ENCODE data around the gene KIF5A. TPM values are rescaled to one million over a fixed set of nuclear protein-coding genes. Genes with fewer than 3 reads are reported as not detected.
A peak's percentile ranks its signal among the peaks of the same experiment; 100 is the strongest.

Gene KIF5A
- total and polyA plus RNA-seq, 2 of the 13 experiments (the other 11 are each of a cell fraction or from before 2014, with no cell fraction given), result 1.6 to 11.9 TPM

DNA sequence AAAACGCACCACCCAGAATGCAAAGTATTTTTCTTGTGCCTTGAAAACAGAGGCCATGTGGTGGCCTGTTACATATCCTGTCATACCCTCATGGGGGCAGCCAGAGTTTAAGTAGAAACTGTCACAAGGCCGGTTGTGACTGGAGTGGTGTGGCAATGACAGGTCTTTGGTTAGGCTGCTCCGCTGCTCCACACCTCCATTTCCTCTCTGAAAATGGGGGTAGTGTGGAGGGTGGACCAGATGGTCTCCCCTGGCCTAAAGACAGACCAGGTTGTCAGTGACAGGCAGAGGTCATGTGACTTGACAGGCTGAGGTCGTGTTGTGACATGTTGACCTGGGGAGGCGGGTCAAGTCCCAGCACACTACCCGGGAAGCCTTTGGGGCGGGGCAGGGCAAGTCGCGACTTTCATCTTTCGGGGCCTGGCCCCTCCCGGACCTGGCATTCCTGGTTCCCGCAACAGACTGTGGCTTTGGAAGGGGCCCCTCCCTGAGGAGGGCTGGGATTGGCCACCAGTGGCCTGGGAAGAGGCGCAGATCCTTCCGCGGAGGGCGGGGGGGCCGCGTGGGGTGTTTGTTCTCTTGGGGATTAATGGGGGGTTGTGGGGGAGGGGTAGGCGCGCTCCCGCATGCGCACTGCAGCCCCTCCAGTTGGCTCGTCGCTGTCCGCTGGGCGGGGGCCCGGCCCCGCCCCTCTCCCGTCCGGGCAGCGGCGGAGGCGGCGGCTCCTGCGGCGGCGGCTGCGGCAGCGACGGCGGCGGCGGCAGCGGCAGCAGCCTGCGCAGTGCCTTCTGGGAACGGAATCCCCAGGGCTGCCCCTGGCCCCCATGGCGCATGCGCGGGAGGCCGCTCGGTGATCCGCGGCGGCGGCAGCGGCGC lies 27.6 kb upstream of the KIF5A start, which contains the start of gene MBD6 (continued):
- TF ChIP-seq PATZ1 (CRISPR knock-in tag; IDR thresholded peaks at IDR 0.05) (peak; percentile 98), ZBTB10 (CRISPR knock-in tag; IDR thresholded peaks at IDR 0.05; ENCODE audit: borderline replicate concordance) (peak; percentile 94), YY1 (IDR thresholded peaks at IDR 0.05; ENCODE audit: insufficient read depth, insufficient replicate concordance, low read depth, low read length) (peak; percentile 53), SMC3 (IDR thresholded peaks at IDR 0.05; ENCODE audit: low read length) (no peak), ZNF687 (CRISPR knock-in tag; IDR thresholded peaks at IDR 0.05) (peak; percentile 85), ZNF251 (CRISPR knock-in tag; IDR thresholded peaks at IDR 0.05) (no peak), HNRNPUL1 (IDR thresholded peaks at IDR 0.05; ENCODE audit: low read depth, low read length) (no peak), U2AF2 (IDR thresholded peaks at IDR 0.05; ENCODE audit: low read depth, low read length) (0 out of 2 replicates have a peak, but pooled peaks have one; percentile 60), ZBTB1 (CRISPR knock-in tag; IDR thresholded peaks at IDR 0.05; ENCODE audit: borderline replicate concordance) (peak; percentile 85), ZC3H4 (CRISPR knock-in tag; IDR thresholded peaks at IDR 0.05; ENCODE audit: borderline replicate concordance) (0 out of 2 replicates have a peak, but pooled peaks have one; percentile 35), ZNF510 (CRISPR knock-in tag; IDR thresholded peaks at IDR 0.05; ENCODE audit: low read depth) (peak; percentile 66; the same call in 1 of the 2 replicates), ZNF430 (CRISPR knock-in tag; IDR thresholded peaks at IDR 0.05) (peak; percentile 76; the same call in 1 of the 2 replicates), ARNT (IDR thresholded peaks at IDR 0.05) (no peak), FOXP1 (IDR thresholded peaks at IDR 0.05) (0 out of 2 replicates have a peak, but pooled peaks have one; percentile 14), FOXP1 (CRISPR knock-in tag; IDR thresholded peaks at IDR 0.05) (peak; percentile 64), CEBPB (IDR thresholded peaks at IDR 0.05; ENCODE audit: borderline replicate concordance, low read depth, low read length) (peak; percentile 69; the same call in 1 of the 2 replicates), IRF2 (CRISPR knock-in tag; IDR thresholded peaks at IDR 0.05) (no peak; the same call in 1 of the 2 replicates), TAF15 (IDR thresholded peaks at IDR 0.05; ENCODE audit: low read depth, low read length, poor library complexity, severe bottlenecking) (peak; percentile 65)
